SU-DHL-6 (cell line): ENCODE measurements around the gene RAB10.

Source experiments
- EZH2phosphoT487 ChIP-seq: fragments of 200-600 bp; sonication (generic), shearing (Covaris generic); conservative IDR thresholded peaks from 2 replicates; pipeline ENCODE4 v1.6.1; 2018; ENCODE audit warnings: mild to moderate bottlenecking, antibody characterized with exemption, low read length, moderate library complexity, mixed read lengths
- TF ChIP-seq, protein P1 (sequence below): fragments of 200-600 bp; sonication (generic); IDR thresholded peaks from one replicate; pipeline ENCODE4 v1.5.1; 2017; ENCODE audit warnings: antibody characterized with exemption, mild to moderate bottlenecking, low read length, moderate library complexity; ENCODE audit not compliant: insufficient read depth, poor library complexity, severe bottlenecking

DNA sequence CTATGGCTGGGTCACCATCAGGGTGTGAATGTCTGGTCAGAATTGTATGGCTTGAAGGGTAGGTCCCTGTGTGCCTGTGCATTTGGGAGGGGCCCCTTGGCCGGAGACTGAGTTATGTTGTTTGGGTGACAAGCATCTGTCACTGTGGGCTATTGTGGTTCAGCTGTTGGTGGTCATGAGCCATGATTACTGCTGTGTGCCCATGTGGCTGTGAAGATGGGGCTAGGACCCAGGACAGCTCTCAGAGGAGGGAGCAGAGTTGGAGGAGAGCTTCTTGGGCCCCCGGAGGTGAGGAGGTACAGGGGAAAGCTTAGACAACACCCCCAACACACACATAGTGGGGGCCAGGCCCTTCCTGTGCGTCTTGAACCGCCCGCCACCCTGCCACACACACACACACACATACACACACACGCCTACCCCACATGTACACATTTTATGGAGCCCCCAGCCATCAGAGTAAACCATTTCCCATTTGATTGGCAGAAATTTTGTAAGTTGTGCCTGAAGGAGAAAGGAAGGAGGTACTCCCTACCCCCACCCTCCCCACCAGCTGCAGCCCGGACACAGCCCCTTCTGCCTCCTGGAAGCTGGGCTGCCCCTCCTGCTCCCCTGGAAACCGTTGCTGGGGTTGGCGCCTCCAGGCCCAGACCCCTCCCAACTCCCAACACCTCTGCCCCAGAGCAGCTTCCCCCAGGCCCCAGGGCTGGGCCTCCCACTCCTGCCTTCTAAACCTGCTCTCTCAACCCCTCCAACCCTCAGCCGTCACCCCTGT, 141.0 kb downstream of the RAB10 start:
- TF ChIP-seq, protein P1, sequence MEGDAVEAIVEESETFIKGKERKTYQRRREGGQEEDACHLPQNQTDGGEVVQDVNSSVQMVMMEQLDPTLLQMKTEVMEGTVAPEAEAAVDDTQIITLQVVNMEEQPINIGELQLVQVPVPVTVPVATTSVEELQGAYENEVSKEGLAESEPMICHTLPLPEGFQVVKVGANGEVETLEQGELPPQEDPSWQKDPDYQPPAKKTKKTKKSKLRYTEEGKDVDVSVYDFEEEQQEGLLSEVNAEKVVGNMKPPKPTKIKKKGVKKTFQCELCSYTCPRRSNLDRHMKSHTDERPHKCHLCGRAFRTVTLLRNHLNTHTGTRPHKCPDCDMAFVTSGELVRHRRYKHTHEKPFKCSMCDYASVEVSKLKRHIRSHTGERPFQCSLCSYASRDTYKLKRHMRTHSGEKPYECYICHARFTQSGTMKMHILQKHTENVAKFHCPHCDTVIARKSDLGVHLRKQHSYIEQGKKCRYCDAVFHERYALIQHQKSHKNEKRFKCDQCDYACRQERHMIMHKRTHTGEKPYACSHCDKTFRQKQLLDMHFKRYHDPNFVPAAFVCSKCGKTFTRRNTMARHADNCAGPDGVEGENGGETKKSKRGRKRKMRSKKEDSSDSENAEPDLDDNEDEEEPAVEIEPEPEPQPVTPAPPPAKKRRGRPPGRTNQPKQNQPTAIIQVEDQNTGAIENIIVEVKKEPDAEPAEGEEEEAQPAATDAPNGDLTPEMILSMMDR: no peak
- TF ChIP-seq EZH2phosphoT487: no peak
